GM18868 (cell line): ENCODE measurements around the gene IFI6.
"Not testable (repeated sequence)": the region's sequence is repeated elsewhere in the genome, so short reads cannot be mapped to it uniquely, and the experiment has no call there.

Experiments
- ATAC-seq: cut with Tn5 transposase; IDR thresholded peaks from one replicate; pipeline ENCODE4 v1.9.1; 2021; ENCODE audit warnings: mild to moderate bottlenecking, moderate library complexity; ENCODE audit not compliant: unreplicated experiment

Gene IFI6

DNA sequence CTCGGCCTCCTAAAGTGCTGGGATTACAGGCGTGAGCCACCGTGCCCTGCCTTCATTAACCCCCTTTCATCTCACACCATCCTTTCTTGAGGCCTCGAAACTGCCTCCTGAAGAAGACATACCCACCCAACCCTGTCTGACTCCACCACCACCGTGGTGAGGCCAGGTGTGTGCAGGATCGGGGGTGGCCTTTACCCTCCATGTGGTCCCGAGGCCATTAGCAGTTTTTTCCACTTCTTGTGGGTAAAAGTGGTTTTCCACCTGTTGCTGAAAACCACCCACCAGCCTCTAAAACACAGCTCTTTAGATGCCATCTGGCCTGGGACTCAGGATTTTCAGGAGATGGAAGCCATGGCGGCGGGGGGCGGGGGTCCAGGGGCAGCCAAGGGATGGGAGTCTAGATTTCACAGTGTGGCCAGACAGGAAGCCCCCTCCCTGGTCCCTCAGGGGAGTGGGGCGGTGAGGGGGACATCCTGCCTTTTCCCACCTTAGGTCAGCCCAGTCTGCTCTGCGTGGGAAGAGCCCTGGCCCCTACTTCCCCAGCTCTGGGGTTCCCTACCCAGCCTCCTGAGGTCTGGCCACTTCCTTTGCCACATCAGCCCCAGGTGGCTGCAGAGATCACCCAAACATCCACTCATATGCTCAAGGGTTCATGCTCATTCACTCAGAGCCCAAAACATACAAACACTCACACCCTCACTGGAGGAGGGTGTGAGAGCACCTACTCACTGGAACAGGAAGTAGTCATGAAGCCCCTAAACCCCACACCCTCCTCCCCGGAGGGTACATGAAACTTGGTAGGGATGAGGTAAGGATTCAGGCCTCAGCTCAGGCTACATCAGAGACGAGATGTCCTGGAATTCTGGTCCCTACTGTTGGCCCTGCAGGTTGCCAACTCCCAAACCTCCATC, 39.4 kb downstream of the IFI6 start:
- peak; percentile 47 for ATAC-seq

DNA sequence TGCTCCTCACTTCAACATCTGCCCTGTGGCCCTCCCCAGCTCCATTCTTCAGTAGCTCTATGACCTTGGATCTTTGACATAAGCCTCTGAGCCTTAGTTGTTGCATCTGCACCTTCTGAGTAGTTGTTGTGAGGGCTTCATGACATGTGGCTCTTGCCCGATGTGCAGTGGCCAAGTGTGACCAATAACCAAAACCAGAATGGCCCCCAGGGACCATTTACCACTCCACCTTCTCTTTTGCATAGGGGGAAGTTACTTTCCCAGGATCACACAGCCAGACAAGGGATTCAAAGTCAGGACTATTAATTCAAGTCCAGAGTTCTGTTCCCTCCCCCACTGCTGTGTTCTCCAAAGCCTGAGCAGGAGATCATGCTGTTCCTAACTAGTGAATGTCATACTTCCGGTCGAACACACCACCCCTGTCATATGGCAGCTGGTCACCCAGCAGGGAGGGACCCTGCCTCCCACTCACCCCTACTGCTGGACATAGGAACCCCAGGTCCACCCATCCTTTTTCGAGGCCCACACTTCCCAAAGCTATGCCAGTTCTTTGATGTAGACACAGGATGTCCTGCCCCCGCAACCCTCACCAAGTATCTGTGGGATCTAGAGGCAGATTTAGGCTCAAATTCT, 41.0 kb downstream of the IFI6 start:
- no peak for ATAC-seq

DNA sequence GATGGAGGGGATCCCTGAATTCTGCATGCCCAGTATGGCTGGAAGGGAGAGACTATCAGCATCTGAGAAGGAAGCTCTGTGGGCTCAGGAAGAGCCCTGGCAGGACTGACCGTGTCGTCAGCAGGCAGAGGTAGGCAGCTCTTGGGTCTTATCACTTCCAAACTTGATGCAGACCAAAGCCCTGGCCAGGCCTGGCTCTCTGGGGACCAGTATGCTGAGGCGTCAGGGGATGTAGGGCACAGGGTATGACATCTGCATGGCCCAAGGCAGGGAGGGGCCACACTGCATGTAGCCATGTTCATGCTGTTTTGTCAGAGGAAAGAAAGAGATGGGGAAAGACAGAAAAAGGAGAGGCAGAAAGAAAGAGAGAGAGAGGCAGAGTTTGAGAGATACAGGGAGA, 43.3 kb downstream of the IFI6 start:
- no peak for ATAC-seq

DNA sequence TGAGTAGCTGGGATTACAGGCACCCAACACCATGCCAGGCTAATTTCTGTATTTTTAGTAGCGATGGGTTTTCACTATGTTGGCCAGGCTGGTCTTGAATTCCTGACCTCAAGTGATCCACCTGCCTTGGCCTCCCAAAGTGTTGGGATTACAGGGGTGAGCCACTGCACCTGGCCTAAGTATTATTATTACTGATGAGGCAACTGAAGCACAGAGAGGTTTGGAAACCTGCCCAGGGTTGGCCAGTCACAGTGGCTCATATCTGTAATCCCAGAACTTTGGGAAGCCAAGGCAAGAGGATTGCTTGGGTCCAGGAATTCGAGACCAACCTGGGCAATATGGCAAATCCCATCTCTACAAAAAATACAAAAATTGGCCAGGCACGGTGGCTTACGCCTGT, 44.3 kb downstream of the IFI6 start:
- not testable (repeated sequence) for ATAC-seq

DNA sequence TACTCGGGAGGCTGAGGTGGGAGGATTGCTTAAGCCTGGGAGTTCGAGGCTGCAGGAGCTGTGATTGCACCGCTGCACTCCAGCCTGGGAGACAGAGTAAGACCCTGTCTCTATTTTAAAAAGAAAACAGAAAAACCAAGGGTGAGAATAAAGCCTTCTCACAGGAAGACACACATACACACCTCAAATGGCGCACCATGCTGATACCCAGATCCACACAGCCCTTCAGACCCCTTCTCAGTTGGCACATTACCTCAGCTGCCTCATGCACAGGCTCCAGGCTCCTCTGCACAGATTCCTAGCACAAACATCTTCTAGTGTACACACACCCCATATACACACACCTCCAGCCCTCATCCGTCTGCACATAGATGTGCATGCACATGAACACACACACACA, 44.9 kb downstream of the IFI6 start:
- no peak for ATAC-seq

DNA sequence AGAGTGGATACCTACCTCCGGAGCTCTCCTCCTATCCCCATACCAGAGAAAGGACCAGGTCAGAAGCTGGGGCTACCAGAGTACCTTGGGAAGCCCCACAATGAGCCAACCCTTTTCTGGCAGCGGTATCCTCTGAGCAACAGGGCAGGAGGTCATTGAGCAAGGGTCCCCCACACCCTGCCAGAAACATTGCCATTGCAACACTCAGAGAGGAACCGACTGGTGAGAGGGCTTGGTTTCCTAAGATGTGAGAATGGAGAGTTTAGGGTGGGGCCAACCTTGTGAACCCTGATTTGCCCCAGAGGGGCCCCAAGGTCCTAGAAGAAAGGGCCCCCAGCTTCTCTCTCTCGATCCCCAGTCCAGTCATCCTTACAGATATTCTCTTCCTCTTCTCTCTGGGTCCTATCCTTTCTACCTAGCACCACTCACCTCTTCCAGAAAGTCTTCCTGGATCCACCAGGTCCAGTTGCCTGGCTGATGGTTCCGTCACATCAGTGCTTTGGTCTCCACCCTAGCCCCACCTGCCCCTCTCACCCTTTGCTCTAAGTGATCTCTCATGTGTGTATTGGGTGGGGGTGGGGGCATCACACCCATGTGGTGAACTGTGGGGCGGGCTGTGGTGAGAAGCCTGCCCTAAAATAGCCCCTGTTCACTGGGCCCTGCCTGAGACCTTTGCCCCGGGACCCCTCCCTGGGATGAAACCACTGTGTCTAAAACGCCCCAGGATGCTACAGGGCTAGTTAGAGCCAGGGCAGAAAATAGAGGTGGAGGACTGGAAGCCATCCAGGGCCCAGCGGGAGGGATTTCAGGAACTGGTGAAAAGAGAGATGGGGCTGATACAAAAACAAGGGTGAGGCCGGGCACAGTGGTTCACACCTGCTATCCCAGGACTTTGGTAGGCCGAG, 45.7 kb downstream of the IFI6 start:
- ATAC-seq: no peak

DNA sequence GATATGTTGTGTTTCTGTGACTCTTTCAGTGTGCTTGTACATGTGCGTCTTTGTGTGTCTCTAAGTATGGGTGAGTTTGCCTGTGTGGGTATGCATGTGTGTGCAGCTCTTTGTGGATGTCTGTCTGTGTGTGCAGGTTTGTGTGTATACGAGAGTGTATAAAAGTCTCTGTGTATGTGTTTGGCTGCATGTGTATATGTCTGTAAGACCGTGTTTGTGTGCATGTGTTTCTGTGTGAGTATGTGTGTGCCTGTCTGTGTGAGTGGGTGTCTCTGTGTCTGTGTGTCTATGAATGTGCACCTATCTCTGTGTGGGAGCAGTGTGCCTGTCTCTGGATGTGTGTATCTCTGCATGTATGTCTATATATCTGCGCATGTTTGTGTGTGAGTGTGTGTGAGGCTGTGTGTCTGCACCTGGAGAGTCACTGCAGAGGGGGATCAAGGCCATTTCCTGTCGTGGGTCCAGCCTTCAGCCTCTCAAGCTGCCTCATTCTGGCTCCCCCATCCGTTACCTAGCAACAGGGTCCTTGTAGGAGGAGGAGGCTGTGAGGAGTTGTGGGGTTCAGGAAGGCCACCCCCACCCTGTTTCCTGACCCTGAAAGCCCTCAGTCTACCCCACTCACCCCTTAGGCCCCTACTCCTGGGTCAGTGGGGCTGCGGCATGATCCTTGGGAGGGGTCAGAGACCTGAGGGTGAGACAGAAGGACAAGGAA, 47.4 kb downstream of the IFI6 start:
- no peak for ATAC-seq

DNA sequence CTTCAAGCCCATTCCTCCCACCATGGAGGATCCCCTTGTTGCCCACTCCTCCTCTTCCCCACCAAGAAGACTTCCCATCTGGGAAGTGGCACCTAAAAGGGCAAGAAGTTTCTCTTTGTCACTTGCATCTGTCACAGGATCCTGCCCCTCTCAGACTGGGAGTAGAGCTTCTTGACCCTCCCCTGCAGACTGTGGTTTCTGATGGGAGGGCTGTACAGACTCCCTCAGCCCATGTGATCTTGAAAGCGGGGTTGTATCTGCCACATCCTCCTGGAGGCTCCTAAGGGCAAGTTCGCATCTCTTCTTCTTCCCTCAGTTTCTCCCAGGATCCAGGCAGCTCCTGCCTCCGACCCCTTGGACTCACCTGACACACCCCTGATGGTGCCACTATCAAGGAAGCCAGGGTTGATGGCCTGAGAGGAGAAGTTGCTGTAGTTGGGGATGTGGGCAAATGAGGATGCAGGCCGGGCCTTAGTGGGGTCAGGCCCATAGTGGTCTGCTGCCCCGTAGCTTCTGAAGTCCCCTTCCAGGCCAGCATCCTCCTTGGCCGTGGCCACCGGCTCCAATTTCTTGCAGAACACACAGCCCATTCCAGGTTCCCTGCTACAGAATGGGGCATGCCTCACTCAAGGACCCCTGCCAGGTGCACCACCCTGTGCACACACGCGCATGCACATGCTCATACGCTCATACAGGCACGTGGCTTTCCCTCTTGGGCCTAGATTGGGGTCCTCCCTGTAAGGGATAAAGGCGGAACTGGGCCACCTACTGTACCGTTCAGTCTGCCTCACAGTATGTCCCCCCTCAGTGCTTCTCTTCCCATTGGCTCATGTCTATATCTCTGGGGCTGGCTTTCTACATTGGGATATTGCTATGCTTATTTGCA, 48.4 kb downstream of the IFI6 start:
- no peak for ATAC-seq

DNA sequence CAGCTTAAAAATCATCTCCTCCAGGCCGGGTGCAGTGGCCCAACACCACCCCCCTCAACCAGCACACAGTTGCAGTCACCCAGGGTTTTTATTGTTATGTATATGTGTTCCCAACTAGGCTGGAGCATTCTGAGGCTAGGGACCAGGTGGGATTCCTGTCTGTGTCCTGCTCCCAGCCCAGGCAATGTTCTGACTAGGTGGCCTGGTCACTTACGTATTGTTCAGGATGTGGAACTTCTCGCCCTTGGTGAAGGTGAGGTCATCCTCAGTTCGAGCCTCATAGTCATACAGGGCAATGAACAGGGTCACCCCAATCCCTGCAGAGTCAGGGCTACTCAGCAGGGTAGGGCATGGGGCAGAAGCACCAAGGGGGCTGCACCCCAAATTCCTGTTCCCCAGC, 49.2 kb downstream of the IFI6 start:
- ATAC-seq: no peak

DNA sequence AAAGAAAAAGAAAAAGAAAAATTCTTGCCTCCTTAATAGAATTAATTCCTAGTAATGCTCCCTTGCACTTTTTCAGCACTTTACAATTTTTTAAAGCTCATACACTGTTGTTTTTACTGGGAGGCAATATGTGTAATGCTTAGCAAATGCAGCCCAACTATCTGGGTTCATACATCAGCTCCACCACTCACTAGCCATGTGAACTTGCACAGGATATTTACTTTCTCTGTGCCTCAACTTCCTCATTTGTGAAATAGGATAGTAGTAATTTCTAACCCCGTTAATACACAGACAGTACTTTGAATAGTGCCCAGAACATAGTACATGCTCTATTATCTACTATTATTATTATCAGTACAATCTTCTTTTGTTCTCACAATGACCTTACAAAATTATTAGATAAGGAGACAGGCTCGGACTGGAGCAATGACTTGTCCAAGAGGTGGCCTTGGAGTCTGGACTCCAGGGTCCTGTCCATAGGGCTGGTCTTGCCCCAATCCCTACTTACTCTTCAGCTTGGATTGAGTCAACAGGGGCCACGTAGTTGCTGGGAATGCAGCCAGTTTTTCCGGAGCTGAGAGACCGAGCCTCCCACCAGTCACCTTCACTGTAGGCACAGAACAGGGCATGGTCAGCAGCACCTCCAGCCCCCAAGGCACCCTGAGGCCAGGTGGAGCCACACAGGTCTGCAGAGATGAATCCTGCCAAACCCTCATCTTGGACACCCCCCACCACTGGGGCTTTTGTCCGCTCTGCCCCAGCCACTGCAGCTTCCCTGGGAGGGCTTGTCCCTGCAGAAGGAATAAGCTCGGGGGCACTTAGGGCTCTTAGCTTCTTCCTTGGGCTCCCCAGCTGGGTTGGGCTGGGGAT, 50.7 kb downstream of the IFI6 start:
- ATAC-seq: no peak

DNA sequence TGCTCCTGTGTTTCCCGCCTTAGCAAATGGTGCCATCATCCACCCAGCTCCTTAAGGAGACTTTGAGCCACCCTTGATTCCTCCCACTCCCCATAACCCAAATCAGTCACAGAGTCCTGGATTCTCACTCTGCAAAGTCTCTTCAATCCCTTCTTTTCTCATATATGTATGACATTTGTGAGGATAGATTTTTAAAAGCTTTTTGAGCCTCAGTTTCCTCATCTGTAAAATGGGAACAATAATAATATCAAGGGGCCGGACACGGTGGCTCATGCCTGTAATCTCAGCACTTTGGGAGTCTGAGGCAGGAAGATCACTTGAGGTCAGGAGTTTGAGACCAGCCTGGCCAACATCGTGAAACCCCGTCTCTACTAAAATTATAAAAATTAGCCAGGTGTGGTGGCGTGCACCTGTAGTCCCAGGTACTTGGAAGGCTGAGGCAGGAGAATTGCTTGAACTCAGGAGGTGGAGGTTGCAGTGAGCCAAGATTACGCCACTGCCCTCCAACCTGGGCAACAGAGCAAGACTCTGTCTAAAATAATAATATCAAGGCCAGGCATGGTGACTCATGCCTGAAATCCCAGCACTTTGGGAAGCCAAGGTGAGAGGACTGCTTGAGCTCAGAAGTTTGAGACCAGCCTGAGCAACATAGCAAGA, 52.1 kb downstream of the IFI6 start:
- not testable (repeated sequence) for ATAC-seq

DNA sequence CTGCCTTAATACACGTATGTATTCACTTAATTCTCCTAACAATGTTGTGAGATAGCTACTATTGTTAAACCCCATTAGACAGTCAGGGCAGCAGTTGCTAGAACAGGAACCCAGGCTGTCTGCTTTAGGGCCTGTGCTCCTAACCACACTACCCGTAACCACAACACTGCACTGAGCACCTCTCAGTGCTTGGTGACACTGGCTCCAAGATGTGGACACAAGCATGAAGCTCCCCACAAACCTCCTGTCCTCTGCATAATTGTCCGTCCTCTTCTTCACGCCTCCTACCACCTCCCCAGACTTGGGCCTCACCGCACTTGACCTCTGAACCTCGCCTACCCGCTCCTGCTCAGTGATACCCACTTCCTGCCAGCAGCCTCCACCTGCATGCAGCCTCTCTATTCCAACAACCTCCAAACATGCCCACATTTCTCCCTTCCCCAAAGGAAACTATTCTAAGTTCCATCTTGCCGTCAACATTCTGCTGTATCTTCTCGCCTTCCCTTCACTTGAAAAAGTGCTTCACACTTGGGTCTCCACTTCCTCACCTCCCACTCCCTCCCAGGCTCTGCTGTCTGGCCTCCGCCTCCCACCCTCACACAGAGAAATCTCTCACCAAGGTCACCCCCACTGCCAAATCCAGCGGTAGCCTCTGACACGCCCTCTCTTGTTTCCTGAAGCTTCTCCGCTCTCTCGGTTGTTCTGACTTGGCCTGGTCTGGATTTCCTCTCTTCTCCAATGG, 53.5 kb downstream of the IFI6 start:
- no peak for ATAC-seq

DNA sequence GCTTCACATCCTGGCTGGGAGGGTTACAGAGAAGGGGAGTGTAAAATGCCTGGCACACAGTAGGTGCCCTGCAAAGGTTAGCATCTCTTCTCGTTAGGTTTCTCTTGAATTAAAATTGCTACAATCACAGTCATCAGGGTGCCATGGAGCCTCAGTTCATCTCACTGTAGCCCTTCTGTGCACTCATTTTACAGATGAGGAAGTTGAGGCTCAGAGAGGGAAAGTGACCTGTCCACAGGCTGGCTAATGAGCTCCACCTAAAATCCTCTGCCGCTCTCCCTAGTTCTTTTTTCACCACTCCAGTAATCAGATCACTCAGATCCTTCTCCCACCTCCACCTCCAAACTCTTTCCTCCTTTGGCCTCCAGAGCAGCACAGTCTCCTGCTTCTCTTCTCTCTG, 54.6 kb downstream of the IFI6 start:
- ATAC-seq: no peak

DNA sequence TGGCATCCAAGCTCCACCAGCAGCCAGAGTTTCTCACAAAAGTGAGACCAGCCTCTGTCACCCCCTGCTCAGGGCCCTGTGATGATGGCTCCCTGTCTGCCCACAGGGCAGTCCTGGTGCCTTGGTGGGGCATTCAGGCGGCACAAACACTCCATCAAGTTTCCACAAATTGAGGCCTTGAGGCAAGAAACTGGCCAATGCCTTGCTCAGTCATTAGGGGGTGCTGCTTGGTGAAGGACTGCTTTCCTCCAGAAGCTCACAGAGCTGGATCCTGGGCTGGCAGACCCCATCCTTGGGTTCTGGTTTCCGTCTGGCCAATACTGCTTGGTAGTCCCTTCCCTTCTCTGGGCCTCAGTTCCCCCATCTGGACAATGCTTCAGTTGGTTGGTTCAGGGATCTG, 55.6 kb downstream of the IFI6 start:
- no peak for ATAC-seq
